Measurements from ENCODE around the gene PIGBOS1. TPM values are rescaled to one million over a fixed set of nuclear protein-coding genes. Genes with fewer than 3 reads are reported as not detected.

Gene PIGBOS1
- total and polyA plus RNA-seq, 9 of the 15 experiments (the other 6 are each of a cell fraction or from before 2014, with no cell fraction given): 25.2 to 76.2 (median 46.0) TPM

GRCh38 chr15:55284426-55284825 is 34.5 kb downstream of the PIGBOS1 start:
- intact Hi-C loops (cut with micrococcal nuclease): no loop called here
- CTCF ChIA-PET (ENCODE audit: low intra/inter-chr PET ratio): no interaction called here
- TF ChIP-seq CHAMP1 (IDR thresholded peaks at IDR 0.05) (no peak), RBM39 (optimal IDR thresholded peaks at IDR 0.05; ENCODE audit: low read depth, low read length) (no peak), STAT6 (CRISPR knock-in tag; IDR thresholded peaks at IDR 0.05) (no peak), SRF (CRISPR knock-in tag; IDR thresholded peaks at IDR 0.05) (no peak), ZNF41 (CRISPR knock-in tag; conservative IDR thresholded peaks at IDR 0.05) (no peak), CXXC5 (CRISPR knock-in tag; IDR thresholded peaks at IDR 0.05) (0 out of 2 replicates have a peak, but pooled peaks have one; percentile 11), ZNF232 (CRISPR knock-in tag; IDR thresholded peaks at IDR 0.05) (no peak), ELK1 (CRISPR knock-in tag; IDR thresholded peaks at IDR 0.05) (no peak)
- TF ChIP-seq, protein P1, sequence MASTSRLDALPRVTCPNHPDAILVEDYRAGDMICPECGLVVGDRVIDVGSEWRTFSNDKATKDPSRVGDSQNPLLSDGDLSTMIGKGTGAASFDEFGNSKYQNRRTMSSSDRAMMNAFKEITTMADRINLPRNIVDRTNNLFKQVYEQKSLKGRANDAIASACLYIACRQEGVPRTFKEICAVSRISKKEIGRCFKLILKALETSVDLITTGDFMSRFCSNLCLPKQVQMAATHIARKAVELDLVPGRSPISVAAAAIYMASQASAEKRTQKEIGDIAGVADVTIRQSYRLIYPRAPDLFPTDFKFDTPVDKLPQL (IDR thresholded peaks at IDR 0.05; ENCODE audit: extremely low read depth, insufficient read length): no peak
- TF ChIP-seq, protein P2, sequence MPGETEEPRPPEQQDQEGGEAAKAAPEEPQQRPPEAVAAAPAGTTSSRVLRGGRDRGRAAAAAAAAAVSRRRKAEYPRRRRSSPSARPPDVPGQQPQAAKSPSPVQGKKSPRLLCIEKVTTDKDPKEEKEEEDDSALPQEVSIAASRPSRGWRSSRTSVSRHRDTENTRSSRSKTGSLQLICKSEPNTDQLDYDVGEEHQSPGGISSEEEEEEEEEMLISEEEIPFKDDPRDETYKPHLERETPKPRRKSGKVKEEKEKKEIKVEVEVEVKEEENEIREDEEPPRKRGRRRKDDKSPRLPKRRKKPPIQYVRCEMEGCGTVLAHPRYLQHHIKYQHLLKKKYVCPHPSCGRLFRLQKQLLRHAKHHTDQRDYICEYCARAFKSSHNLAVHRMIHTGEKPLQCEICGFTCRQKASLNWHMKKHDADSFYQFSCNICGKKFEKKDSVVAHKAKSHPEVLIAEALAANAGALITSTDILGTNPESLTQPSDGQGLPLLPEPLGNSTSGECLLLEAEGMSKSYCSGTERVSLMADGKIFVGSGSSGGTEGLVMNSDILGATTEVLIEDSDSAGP (CRISPR knock-in tag; IDR thresholded peaks at IDR 0.05): no peak
- TF ChIP-seq, protein P3, sequence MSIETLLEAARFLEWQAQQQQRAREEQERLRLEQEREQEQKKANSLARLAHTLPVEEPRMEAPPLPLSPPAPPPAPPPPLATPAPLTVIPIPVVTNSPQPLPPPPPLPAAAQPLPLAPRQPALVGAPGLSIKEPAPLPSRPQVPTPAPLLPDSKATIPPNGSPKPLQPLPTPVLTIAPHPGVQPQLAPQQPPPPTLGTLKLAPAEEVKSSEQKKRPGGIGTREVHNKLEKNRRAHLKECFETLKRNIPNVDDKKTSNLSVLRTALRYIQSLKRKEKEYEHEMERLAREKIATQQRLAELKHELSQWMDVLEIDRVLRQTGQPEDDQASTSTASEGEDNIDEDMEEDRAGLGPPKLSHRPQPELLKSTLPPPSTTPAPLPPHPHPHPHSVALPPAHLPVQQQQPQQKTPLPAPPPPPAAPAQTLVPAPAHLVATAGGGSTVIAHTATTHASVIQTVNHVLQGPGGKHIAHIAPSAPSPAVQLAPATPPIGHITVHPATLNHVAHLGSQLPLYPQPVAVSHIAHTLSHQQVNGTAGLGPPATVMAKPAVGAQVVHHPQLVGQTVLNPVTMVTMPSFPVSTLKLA (conservative IDR thresholded peaks at IDR 0.05): peak in 1 of 2 experiments; percentile 25; a peak in 1 of 4 replicates

More at GRCh38 chr15:55284426-55284825, 34.5 kb downstream of the PIGBOS1 start:
- FAIRE-seq: no peak
- no TSS peak for BruUV-seq (replicated peaks)
- Histone ChIP-seq H4K20me1 (replicated peaks; ENCODE audit: control insufficient read depth, insufficient read depth, low read length) (peaks cover 10% of the 10 kb centered on the region; the same call in 1 of the 2 replicates), H3K27me3 (ENCODE audit: control insufficient read depth in 2 of 2, insufficient read depth in 2 of 2, low read length in 2 of 2) (no peaks in the 10 kb centered on the region), H2AFZ (ENCODE audit: low read depth, low read length) (no peak overlapping the region), H3K79me2 (ENCODE audit: control insufficient read depth, insufficient read depth, low read length) (peaks cover 94% of the 10 kb centered on the region), H3K9me1 (ENCODE audit: control insufficient read depth, insufficient read depth, low read length) (peaks cover 4% of the 10 kb centered on the region), H3K9me3 (replicated peaks; ENCODE audit: control insufficient read depth, insufficient read depth, low read depth, low read length) (no peaks in the 10 kb centered on the region), H3K27ac (ENCODE audit: extremely low read depth, low read depth, low read length) (peak overlapping the region; percentile 80; the same call in 2 of the 3 replicates), H3K4me1 (replicated peaks in 1 of 2; ENCODE audit: control insufficient read depth in 2 of 2, insufficient read depth in 2 of 2, low read length in 2 of 2) (peaks cover 21 to 63% of the 10 kb centered on the region in 2 experiments), H3K9ac (ENCODE audit: insufficient read depth in 1 of 2, low read depth in 2 of 2, low read length in 2 of 2) (peak overlapping the region in 1 of 2 experiments; percentile 34; a peak in 2 of 4 replicates), H3K4me3 (no peak overlapping the region), H3K36me3 (ENCODE audit: control insufficient read depth, insufficient read depth, low read length) (peaks cover 33% of the 10 kb centered on the region), H3K4me2 (ENCODE audit: insufficient read depth, low read length) (peak overlapping the region; percentile 31)
- POLR2A ChIA-PET: interaction anchor here (0.7 to 0.8 kb wide), 2 partner anchors 12 to 34 kb away, joined by 3 to 4 read pairs; partner anchors contain the start of genes PIGB and PIGBOS1
- DNase-seq (ENCODE audit: extremely low read depth in 1 of 4, low spot score in 3 of 4): peak in 1 of 4 experiments; percentile 45
- no peak for ATAC-seq
- 42% methylated on average over 1 of the region's 1 CpG for WGBS (ENCODE audit: insufficient coverage, low coverage, missing lambda C conversion rate)
- in situ Hi-C loops (cut with MboI): loop anchor here (5.0 kb wide), 1 partner anchor 42 kb away; no protein-coding TSS in a partner anchor
